ENCODE results near the gene FGGY.

DNA sequence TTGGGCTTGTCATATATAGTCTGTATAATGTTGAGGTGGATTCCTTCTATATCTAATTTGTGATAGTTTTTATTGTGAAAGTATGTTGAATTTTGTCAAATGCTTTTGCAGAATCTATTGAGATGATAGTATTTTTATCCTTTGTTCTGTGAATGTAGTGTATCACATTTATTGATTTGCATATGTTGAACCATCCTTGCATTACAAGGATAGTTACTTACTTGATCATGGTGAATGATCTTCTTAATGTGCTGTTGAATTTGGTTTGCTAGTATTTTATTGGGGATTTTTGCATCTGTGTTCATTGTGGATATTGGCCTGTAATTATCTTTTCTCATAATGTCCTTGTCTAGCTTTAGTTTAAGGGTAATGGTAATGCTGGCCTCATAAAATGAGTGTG is 8.3 kb downstream of the FGGY start:
- TF ChIP-seq, protein P1, sequence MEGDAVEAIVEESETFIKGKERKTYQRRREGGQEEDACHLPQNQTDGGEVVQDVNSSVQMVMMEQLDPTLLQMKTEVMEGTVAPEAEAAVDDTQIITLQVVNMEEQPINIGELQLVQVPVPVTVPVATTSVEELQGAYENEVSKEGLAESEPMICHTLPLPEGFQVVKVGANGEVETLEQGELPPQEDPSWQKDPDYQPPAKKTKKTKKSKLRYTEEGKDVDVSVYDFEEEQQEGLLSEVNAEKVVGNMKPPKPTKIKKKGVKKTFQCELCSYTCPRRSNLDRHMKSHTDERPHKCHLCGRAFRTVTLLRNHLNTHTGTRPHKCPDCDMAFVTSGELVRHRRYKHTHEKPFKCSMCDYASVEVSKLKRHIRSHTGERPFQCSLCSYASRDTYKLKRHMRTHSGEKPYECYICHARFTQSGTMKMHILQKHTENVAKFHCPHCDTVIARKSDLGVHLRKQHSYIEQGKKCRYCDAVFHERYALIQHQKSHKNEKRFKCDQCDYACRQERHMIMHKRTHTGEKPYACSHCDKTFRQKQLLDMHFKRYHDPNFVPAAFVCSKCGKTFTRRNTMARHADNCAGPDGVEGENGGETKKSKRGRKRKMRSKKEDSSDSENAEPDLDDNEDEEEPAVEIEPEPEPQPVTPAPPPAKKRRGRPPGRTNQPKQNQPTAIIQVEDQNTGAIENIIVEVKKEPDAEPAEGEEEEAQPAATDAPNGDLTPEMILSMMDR (IDR thresholded peaks at IDR 0.05; ENCODE audit: low read depth, low read length, missing input control): no peak
- TF ChIP-seq, protein P2, sequence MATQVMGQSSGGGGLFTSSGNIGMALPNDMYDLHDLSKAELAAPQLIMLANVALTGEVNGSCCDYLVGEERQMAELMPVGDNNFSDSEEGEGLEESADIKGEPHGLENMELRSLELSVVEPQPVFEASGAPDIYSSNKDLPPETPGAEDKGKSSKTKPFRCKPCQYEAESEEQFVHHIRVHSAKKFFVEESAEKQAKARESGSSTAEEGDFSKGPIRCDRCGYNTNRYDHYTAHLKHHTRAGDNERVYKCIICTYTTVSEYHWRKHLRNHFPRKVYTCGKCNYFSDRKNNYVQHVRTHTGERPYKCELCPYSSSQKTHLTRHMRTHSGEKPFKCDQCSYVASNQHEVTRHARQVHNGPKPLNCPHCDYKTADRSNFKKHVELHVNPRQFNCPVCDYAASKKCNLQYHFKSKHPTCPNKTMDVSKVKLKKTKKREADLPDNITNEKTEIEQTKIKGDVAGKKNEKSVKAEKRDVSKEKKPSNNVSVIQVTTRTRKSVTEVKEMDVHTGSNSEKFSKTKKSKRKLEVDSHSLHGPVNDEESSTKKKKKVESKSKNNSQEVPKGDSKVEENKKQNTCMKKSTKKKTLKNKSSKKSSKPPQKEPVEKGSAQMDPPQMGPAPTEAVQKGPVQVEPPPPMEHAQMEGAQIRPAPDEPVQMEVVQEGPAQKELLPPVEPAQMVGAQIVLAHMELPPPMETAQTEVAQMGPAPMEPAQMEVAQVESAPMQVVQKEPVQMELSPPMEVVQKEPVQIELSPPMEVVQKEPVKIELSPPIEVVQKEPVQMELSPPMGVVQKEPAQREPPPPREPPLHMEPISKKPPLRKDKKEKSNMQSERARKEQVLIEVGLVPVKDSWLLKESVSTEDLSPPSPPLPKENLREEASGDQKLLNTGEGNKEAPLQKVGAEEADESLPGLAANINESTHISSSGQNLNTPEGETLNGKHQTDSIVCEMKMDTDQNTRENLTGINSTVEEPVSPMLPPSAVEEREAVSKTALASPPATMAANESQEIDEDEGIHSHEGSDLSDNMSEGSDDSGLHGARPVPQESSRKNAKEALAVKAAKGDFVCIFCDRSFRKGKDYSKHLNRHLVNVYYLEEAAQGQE (IDR thresholded peaks at IDR 0.05): no peak
- TF ChIP-seq, protein P3, sequence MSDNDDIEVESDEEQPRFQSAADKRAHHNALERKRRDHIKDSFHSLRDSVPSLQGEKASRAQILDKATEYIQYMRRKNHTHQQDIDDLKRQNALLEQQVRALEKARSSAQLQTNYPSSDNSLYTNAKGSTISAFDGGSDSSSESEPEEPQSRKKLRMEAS (IDR thresholded peaks at IDR 0.05): no peak
- TF ChIP-seq JUND (IDR thresholded peaks at IDR 0.05) (no peak), SP1 (IDR thresholded peaks at IDR 0.05) (no peak), YY1 (IDR thresholded peaks at IDR 0.05) (no peak), HNF4A (conservative IDR thresholded peaks at IDR 0.05) (no peak), RAD21 (IDR thresholded peaks at IDR 0.05) (no peak), TAF1 (conservative IDR thresholded peaks at IDR 0.05) (no peak)
- TF ChIP-seq, protein P4, sequence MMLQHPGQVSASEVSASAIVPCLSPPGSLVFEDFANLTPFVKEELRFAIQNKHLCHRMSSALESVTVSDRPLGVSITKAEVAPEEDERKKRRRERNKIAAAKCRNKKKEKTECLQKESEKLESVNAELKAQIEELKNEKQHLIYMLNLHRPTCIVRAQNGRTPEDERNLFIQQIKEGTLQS (IDR thresholded peaks at IDR 0.05): no peak

Data from liver (tissue), 3 donors.